Measurements from ENCODE around the gene CRX.

Gene CRX

DNA sequence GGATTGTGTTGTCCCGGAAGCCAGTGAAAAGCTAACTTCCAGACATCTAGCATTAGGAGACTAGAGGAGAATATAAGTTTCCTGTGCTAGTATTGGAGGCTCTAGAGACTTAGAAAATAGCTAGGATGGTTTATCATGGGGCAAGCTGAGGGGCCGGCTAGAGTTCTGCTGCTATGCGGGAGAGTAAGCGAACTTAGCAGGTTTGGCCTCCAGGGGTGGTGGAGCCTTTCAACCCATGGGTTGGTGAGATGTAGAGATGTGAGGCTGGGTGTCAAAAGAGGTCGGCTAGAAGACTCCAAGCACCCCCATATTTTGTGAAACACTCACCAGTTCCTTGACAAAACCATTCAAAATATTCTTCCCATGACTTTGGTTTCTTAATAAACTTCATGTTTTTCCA is 60.0 kb downstream of the CRX start:
- DNase-seq, result no peak
- no peaks in the 10 kb centered on the region for H3K79me2 ChIP-seq (ENCODE audit: insufficient read depth, low read length)
- no peak overlapping the region for H3K4me2 ChIP-seq (ENCODE audit: insufficient read depth, low read length)
- H3K9ac ChIP-seq (ENCODE audit: low read depth, low read length), result no peak overlapping the region
- TF ChIP-seq, protein P1, sequence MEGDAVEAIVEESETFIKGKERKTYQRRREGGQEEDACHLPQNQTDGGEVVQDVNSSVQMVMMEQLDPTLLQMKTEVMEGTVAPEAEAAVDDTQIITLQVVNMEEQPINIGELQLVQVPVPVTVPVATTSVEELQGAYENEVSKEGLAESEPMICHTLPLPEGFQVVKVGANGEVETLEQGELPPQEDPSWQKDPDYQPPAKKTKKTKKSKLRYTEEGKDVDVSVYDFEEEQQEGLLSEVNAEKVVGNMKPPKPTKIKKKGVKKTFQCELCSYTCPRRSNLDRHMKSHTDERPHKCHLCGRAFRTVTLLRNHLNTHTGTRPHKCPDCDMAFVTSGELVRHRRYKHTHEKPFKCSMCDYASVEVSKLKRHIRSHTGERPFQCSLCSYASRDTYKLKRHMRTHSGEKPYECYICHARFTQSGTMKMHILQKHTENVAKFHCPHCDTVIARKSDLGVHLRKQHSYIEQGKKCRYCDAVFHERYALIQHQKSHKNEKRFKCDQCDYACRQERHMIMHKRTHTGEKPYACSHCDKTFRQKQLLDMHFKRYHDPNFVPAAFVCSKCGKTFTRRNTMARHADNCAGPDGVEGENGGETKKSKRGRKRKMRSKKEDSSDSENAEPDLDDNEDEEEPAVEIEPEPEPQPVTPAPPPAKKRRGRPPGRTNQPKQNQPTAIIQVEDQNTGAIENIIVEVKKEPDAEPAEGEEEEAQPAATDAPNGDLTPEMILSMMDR (IDR thresholded peaks at IDR 0.05; ENCODE audit: borderline replicate concordance, extremely low read depth, low read length, poor library complexity, severe bottlenecking), result no peak
- no peak for TF ChIP-seq EZH2 (IDR thresholded peaks at IDR 0.05; ENCODE audit: borderline replicate concordance, low read depth, low read length, severe bottlenecking)
- H3K4me1 ChIP-seq (ENCODE audit: insufficient read depth, low read length), result no peaks in the 10 kb centered on the region
- no peaks in the 10 kb centered on the region for H4K20me1 ChIP-seq (ENCODE audit: insufficient read depth, low read length)
- no peaks in the 10 kb centered on the region for H3K27me3 ChIP-seq (ENCODE audit: insufficient read depth, low read length, poor library complexity)
- no peaks in the 10 kb centered on the region for H3K9me3 ChIP-seq (ENCODE audit: insufficient read depth, low read length, severe bottlenecking)
- H3K27ac ChIP-seq (ENCODE audit: low read length), result no peak overlapping the region
- no peak overlapping the region for H3K4me3 ChIP-seq (ENCODE audit: low read depth in 1 of 2, low read length in 2 of 2)
- no peak overlapping the region for H2AFZ ChIP-seq (ENCODE audit: low read depth, low read length)
- ATAC-seq (ENCODE audit: insufficient read depth, low read depth), result no peak
- H3K36me3 ChIP-seq (ENCODE audit: insufficient read depth, low read length), result no peaks in the 10 kb centered on the region

DNA sequence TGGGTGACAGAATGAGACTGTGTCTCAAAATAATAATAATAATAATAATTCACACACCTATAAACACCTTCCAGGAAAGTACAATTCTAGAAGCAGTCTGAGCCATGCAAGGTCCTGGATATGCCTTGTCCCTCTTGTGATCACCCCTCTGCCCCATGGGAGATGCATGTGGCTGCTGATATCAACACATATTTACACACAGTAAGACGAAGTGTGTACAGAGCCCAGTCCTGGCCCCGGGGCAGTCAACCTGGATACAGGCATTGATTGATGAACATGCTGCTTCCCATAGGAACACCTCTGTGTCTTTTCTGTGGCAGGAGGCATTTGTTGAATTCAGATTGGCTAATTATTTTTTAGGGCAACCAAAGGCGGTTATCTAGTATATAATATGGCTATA is 61.2 kb downstream of the CRX start:
- TF ChIP-seq, protein P1 (IDR thresholded peaks at IDR 0.05; ENCODE audit: borderline replicate concordance, extremely low read depth, low read length, poor library complexity, severe bottlenecking), result no peak
- TF ChIP-seq EZH2 (IDR thresholded peaks at IDR 0.05; ENCODE audit: borderline replicate concordance, low read depth, low read length, severe bottlenecking), result no peak
- H3K4me2 ChIP-seq (ENCODE audit: insufficient read depth, low read length), result no peak overlapping the region
- no peaks in the 10 kb centered on the region for H3K9me3 ChIP-seq (ENCODE audit: insufficient read depth, low read length, severe bottlenecking)
- no peak overlapping the region for H2AFZ ChIP-seq (ENCODE audit: low read depth, low read length)
- no peaks in the 10 kb centered on the region for H3K36me3 ChIP-seq (ENCODE audit: insufficient read depth, low read length)
- no peak overlapping the region for H3K9ac ChIP-seq (ENCODE audit: low read depth, low read length)
- no peaks in the 10 kb centered on the region for H4K20me1 ChIP-seq (ENCODE audit: insufficient read depth, low read length)
- H3K4me1 ChIP-seq (ENCODE audit: insufficient read depth, low read length), result no peaks in the 10 kb centered on the region
- H3K4me3 ChIP-seq (ENCODE audit: low read depth in 1 of 2, low read length in 2 of 2), result no peak overlapping the region
- DNase-seq (no peak), ATAC-seq (ENCODE audit: insufficient read depth, low read depth) (no peak)
- no peaks in the 10 kb centered on the region for H3K79me2 ChIP-seq (ENCODE audit: insufficient read depth, low read length)
- no peaks in the 10 kb centered on the region for H3K27me3 ChIP-seq (ENCODE audit: insufficient read depth, low read length, poor library complexity)
- no peak overlapping the region for H3K27ac ChIP-seq (ENCODE audit: low read length)

DNA sequence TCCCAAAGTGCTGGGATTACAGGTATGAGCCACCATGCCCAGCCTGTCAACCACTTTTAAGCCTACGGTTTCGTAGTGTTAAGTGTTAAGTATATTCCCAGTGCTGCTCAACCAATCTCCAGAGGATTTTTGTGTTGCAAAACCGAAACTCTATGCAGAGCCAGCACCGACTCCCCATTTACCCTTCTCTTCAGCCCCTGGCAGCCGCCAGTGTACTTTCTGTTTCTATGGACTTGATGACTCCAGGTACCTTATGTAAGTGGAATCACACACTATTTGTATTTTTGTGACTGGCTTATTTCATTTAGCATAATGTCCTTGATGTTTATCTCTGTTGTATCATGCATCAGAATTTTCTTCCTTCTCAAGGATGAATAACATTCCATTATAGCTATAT is 63.3 kb downstream of the CRX start:
- Histone ChIP-seq H3K27ac (ENCODE audit: low read length) (no peak overlapping the region), H3K9ac (ENCODE audit: low read depth, low read length) (no peak overlapping the region), H3K79me2 (ENCODE audit: insufficient read depth, low read length) (no peaks in the 10 kb centered on the region), H2AFZ (ENCODE audit: low read depth, low read length) (no peak overlapping the region), H3K27me3 (ENCODE audit: insufficient read depth, low read length, poor library complexity) (no peaks in the 10 kb centered on the region), H3K4me2 (ENCODE audit: insufficient read depth, low read length) (no peak overlapping the region), H4K20me1 (ENCODE audit: insufficient read depth, low read length) (no peaks in the 10 kb centered on the region), H3K9me3 (ENCODE audit: insufficient read depth, low read length, severe bottlenecking) (no peaks in the 10 kb centered on the region), H3K4me3 (ENCODE audit: low read depth in 1 of 2, low read length in 2 of 2) (no peak overlapping the region), H3K36me3 (ENCODE audit: insufficient read depth, low read length) (no peaks in the 10 kb centered on the region), H3K4me1 (ENCODE audit: insufficient read depth, low read length) (no peaks in the 10 kb centered on the region)
- TF ChIP-seq, protein P1 (IDR thresholded peaks at IDR 0.05; ENCODE audit: borderline replicate concordance, extremely low read depth, low read length, poor library complexity, severe bottlenecking), result no peak
- TF ChIP-seq EZH2 (IDR thresholded peaks at IDR 0.05; ENCODE audit: borderline replicate concordance, low read depth, low read length, severe bottlenecking), result no peak
- DNase-seq (no peak), ATAC-seq (ENCODE audit: insufficient read depth, low read depth) (no peak)

DNA sequence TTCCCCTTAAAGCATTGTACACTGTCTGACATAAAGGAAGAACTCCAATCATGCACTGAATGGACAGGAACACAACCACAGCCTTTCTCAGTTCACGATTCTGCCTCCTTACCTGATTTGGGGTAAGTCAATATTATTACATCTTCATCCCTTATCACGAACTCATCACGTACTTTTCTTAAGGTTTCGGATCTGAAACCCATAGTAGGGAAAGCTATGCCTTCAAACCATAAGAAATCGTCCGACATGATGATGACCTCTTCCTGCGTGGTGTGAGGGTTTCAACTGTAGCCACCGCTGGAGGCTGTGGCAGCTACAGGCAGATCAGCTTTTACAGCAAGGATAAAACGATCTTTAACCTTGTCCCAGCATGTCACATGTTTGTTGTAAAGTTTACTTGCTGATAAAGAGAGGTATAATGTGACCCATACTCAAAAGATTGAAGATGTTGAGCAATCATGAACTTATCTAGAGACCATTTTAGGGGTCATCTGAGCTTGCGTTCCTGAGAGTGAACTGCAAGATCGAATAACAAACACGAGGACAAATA is 64.3 kb downstream of the CRX start, which contains the start of gene SULT2A1:
Gene SULT2A1 (minus strand): TSS at position 306 of the 550 bp plus-strand sequence. CDS start 58 bp downstream, at position 248.
- H3K4me2 ChIP-seq (ENCODE audit: insufficient read depth, low read length), result no peak within 1 kb of the TSS
- no peak within 1 kb of the TSS for H3K9ac ChIP-seq (ENCODE audit: low read depth, low read length)
- ATAC-seq (ENCODE audit: insufficient read depth, low read depth) (no peak), DNase-seq (no peak)
- H3K36me3 ChIP-seq (ENCODE audit: insufficient read depth, low read length), result no peaks in the 10 kb centered on the region
- H3K4me3 ChIP-seq (ENCODE audit: low read depth in 1 of 2, low read length in 2 of 2), result no peak within 1 kb of the TSS
- H2AFZ ChIP-seq (ENCODE audit: low read depth, low read length), result no peak within 1 kb of the TSS
- TF ChIP-seq EZH2 (IDR thresholded peaks at IDR 0.05; ENCODE audit: borderline replicate concordance, low read depth, low read length, severe bottlenecking), result no peak
- TF ChIP-seq, protein P1 (IDR thresholded peaks at IDR 0.05; ENCODE audit: borderline replicate concordance, extremely low read depth, low read length, poor library complexity, severe bottlenecking), result no peak
- no peaks in the 10 kb centered on the region for H3K9me3 ChIP-seq (ENCODE audit: insufficient read depth, low read length, severe bottlenecking)
- H3K27me3 ChIP-seq (ENCODE audit: insufficient read depth, low read length, poor library complexity), result no peaks in the 10 kb centered on the region
- H4K20me1 ChIP-seq (ENCODE audit: insufficient read depth, low read length), result no peaks in the 10 kb centered on the region
- H3K27ac ChIP-seq (ENCODE audit: low read length), result no peak within 1 kb of the TSS
- no peaks in the 10 kb centered on the region for H3K79me2 ChIP-seq (ENCODE audit: insufficient read depth, low read length)
- H3K4me1 ChIP-seq (ENCODE audit: insufficient read depth, low read length), result no peaks in the 10 kb centered on the region
